Measurements from ENCODE around the gene RAB24.

The RAB24 gene

DNA sequence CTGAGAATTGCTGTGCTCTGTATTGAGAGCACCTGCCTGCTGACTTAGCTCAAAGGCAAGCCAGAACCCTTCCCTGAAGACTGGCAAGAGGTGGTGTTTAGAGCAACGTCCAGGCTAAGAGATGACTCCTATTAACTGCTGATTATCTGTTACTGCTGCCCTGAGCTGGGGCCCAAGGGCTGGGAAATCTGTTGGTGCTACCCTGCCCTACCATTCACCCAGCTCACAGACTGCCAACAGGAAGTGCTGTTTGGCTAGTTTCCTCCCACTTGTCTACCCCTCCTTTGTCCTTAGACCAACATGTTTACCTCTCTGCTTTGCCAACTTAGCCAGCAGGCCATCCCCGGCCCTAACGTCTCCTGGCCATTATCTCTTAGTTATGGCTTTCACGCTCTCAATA is 6.9 kb downstream of the RAB24 start:
- Histone ChIP-seq H2BK15ac (replicated peaks; ENCODE audit: low read depth) (no peak overlapping the region), H3K27me3 (ENCODE audit: insufficient read depth, low read length, poor library complexity) (no peaks in the 10 kb centered on the region), H2BK5ac (ENCODE audit: low read length) (no peak overlapping the region), H3K4me3 (ENCODE audit: low read length) (no peak overlapping the region), H3K27ac (ENCODE audit: low read depth, low read length) (no peak overlapping the region), H4K8ac (ENCODE audit: low read depth, low read length) (no peak overlapping the region), H2AK5ac (ENCODE audit: low read length) (no peak overlapping the region), H3K4ac (ENCODE audit: low read depth, low read length) (no peak overlapping the region), H2BK120ac (ENCODE audit: low read depth, low read length) (no peak overlapping the region), H3K18ac (ENCODE audit: low read length) (no peak overlapping the region), H3K79me1 (ENCODE audit: low read length) (peaks cover 4% of the 10 kb centered on the region), H3K4me1 (ENCODE audit: control insufficient read depth, low read depth, low read length) (no peaks in the 10 kb centered on the region), H4K5ac (ENCODE audit: low read length) (no peak overlapping the region), H3K79me2 (ENCODE audit: control insufficient read depth, insufficient read depth, low read length) (no peaks in the 10 kb centered on the region), H3K56ac (ENCODE audit: low read length) (no peak overlapping the region), H3K4me2 (ENCODE audit: low read length) (no peak overlapping the region), H3K9ac (ENCODE audit: low read length) (no peak overlapping the region), H3K23ac (ENCODE audit: low read length) (no peak overlapping the region), H3K36me3 (ENCODE audit: control insufficient read depth, insufficient read depth, low read length) (peaks cover 10% of the 10 kb centered on the region)
- WGBS (ENCODE audit: extremely low coverage, insufficient coverage, low lambda C conversion rate) = no CpG with 5 or more reads among the region's 4 CpGs
- DNase-seq = no peak

DNA sequence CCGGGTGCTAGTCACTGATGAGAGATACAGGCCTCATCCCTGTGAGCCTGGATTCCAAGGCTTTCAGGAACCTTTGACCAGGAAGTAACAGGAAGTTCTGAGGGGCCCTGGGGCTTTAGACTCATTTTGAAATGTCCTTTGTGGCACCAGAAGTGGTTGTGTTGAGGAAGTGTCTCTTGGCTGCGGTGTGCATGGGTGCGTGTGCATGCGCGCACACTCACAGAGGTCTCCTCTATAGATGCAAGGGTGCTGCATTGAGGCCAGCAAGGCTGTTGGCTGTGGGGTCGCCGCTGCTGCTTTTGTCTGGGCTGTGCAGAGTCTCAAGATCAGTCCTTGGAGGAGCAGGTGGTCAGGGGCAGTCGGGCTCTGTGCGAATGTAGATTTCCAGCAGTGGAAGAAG is 7.6 kb downstream of the RAB24 start:
- no peak overlapping the region for H3K4ac ChIP-seq (ENCODE audit: low read depth, low read length)
- WGBS (ENCODE audit: extremely low coverage, insufficient coverage, low lambda C conversion rate) = no CpG with 5 or more reads among the region's 9 CpGs
- H3K4me3 ChIP-seq (ENCODE audit: low read length) = no peak overlapping the region
- no peak overlapping the region for H3K4me2 ChIP-seq (ENCODE audit: low read length)
- no peak overlapping the region for H3K18ac ChIP-seq (ENCODE audit: low read length)
- no peak overlapping the region for H3K27ac ChIP-seq (ENCODE audit: low read depth, low read length)
- DNase-seq = no peak
- no peak overlapping the region for H3K23ac ChIP-seq (ENCODE audit: low read length)
- H2BK120ac ChIP-seq (ENCODE audit: low read depth, low read length) = no peak overlapping the region
- H3K9ac ChIP-seq (ENCODE audit: low read length) = no peak overlapping the region
- H3K4me1 ChIP-seq (ENCODE audit: control insufficient read depth, low read depth, low read length) = no peaks in the 10 kb centered on the region
- H3K79me1 ChIP-seq (ENCODE audit: low read length) = peaks cover 2% of the 10 kb centered on the region
- H3K27me3 ChIP-seq (ENCODE audit: insufficient read depth, low read length, poor library complexity) = no peaks in the 10 kb centered on the region
- no peak overlapping the region for H3K56ac ChIP-seq (ENCODE audit: low read length)
- H2BK15ac ChIP-seq (replicated peaks; ENCODE audit: low read depth) = no peak overlapping the region
- H3K36me3 ChIP-seq (ENCODE audit: control insufficient read depth, insufficient read depth, low read length) = peaks cover 11% of the 10 kb centered on the region
- no peaks in the 10 kb centered on the region for H3K79me2 ChIP-seq (ENCODE audit: control insufficient read depth, insufficient read depth, low read length)
- H2BK5ac ChIP-seq (ENCODE audit: low read length) = no peak overlapping the region
- H4K8ac ChIP-seq (ENCODE audit: low read depth, low read length) = no peak overlapping the region
- H2AK5ac ChIP-seq (ENCODE audit: low read length) = no peak overlapping the region
- H4K5ac ChIP-seq (ENCODE audit: low read length) = no peak overlapping the region

DNA sequence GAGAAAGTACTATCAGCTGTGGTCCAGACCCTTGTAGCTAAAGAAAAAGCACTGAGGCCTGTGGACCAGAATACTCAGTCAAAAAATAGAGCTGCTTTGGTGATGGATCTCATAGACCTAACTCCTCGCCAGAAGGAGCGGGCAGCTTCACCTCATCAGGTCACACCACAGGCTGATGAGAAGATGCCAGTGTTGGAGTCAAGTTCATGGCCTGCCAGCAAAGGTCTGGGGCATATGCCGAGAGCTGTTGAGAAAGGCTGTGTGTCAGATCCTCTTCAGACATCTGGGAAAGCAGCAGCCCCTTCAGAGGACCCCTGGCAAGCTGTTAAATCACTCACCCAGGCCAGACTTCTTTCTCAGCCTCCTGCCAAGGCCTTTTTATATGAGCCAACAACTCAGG is 8.9 kb downstream of the RAB24 start:
- no peak overlapping the region for H3K56ac ChIP-seq (ENCODE audit: low read length)
- no peak overlapping the region for H3K4me2 ChIP-seq (ENCODE audit: low read length)
- H4K8ac ChIP-seq (ENCODE audit: low read depth, low read length) = no peak overlapping the region
- no peaks in the 10 kb centered on the region for H3K4me1 ChIP-seq (ENCODE audit: control insufficient read depth, low read depth, low read length)
- H3K36me3 ChIP-seq (ENCODE audit: control insufficient read depth, insufficient read depth, low read length) = peaks cover 13% of the 10 kb centered on the region
- H2AK5ac ChIP-seq (ENCODE audit: low read length) = no peak overlapping the region
- H3K79me1 ChIP-seq (ENCODE audit: low read length) = peaks cover 2% of the 10 kb centered on the region
- H3K27me3 ChIP-seq (ENCODE audit: insufficient read depth, low read length, poor library complexity) = no peaks in the 10 kb centered on the region
- no peak overlapping the region for H3K27ac ChIP-seq (ENCODE audit: low read depth, low read length)
- no CpG with 5 or more reads among the region's 3 CpGs for WGBS (ENCODE audit: extremely low coverage, insufficient coverage, low lambda C conversion rate)
- H3K23ac ChIP-seq (ENCODE audit: low read length) = no peak overlapping the region
- no peak overlapping the region for H2BK120ac ChIP-seq (ENCODE audit: low read depth, low read length)
- H3K79me2 ChIP-seq (ENCODE audit: control insufficient read depth, insufficient read depth, low read length) = no peaks in the 10 kb centered on the region
- H2BK15ac ChIP-seq (replicated peaks; ENCODE audit: low read depth) = no peak overlapping the region
- H3K18ac ChIP-seq (ENCODE audit: low read length) = no peak overlapping the region
- no peak overlapping the region for H4K5ac ChIP-seq (ENCODE audit: low read length)
- no peak overlapping the region for H3K4me3 ChIP-seq (ENCODE audit: low read length)
- H2BK5ac ChIP-seq (ENCODE audit: low read length) = no peak overlapping the region
- DNase-seq = no peak
- H3K9ac ChIP-seq (ENCODE audit: low read length) = no peak overlapping the region
- no peak overlapping the region for H3K4ac ChIP-seq (ENCODE audit: low read depth, low read length)

DNA sequence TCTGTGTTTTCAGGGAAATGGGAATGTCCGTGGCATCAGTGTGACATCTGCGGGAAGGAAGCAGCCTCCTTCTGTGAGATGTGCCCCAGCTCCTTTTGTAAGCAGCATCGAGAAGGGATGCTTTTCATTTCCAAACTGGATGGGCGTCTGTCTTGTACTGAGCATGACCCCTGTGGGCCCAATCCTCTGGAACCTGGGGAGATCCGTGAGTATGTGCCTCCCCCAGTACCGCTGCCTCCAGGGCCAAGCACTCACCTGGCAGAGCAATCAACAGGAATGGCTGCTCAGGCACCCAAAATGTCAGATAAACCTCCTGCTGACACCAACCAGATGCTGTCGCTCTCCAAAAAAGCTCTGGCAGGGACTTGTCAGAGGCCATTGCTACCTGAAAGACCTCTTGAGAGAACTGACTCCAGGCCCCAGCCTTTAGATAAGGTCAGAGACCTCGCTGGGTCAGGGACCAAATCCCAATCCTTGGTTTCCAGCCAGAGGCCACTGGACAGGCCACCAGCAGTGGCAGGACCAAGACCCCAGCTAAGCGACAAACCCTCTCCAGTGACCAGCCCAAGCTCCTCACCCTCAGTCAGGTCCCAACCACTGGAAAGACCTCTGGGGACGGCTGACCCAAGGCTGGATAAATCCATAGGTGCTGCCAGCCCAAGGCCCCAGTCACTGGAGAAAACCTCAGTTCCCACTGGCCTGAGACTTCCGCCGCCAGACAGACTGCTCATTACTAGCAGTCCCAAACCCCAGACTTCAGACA is 9.5 kb downstream of the RAB24 start:
- Histone ChIP-seq H3K23ac (ENCODE audit: low read length) (no peak overlapping the region), H3K79me1 (ENCODE audit: low read length) (peaks cover 2% of the 10 kb centered on the region), H2BK120ac (ENCODE audit: low read depth, low read length) (no peak overlapping the region), H3K18ac (ENCODE audit: low read length) (no peak overlapping the region), H4K8ac (ENCODE audit: low read depth, low read length) (no peak overlapping the region), H2BK5ac (ENCODE audit: low read length) (no peak overlapping the region), H3K9ac (ENCODE audit: low read length) (no peak overlapping the region), H3K79me2 (ENCODE audit: control insufficient read depth, insufficient read depth, low read length) (no peaks in the 10 kb centered on the region), H2BK15ac (replicated peaks; ENCODE audit: low read depth) (no peak overlapping the region), H3K27me3 (ENCODE audit: insufficient read depth, low read length, poor library complexity) (no peaks in the 10 kb centered on the region), H3K4me3 (ENCODE audit: low read length) (no peak overlapping the region), H3K36me3 (ENCODE audit: control insufficient read depth, insufficient read depth, low read length) (peaks cover 13% of the 10 kb centered on the region), H3K4me2 (ENCODE audit: low read length) (no peak overlapping the region), H3K4ac (ENCODE audit: low read depth, low read length) (no peak overlapping the region), H3K4me1 (ENCODE audit: control insufficient read depth, low read depth, low read length) (no peaks in the 10 kb centered on the region), H3K56ac (ENCODE audit: low read length) (no peak overlapping the region), H3K27ac (ENCODE audit: low read depth, low read length) (no peak overlapping the region), H4K5ac (ENCODE audit: low read length) (no peak overlapping the region), H2AK5ac (ENCODE audit: low read length) (no peak overlapping the region)
- DNase-seq = no peak
- WGBS (ENCODE audit: extremely low coverage, insufficient coverage, low lambda C conversion rate) = no CpG with 5 or more reads among the region's 12 CpGs

DNA sequence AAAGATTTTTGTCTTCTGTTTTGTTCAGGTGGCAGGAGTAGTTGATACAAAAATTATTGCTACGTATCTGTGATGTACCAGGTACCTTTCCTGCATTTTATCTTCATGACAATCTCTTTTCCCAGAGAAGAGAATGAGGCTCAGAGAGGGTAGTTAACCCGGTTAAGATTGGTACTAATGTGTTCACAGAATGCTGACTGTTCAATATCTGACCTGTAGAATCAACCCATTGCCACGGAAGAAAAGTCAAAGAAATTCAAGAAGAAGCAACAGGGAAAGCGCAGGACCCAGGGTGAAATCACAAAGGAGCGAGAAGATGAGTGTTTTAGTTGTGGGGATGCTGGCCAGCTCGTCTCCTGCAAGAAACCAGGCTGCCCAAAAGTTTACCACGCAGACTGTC is 11.8 kb downstream of the RAB24 start:
- no peak overlapping the region for H3K4me2 ChIP-seq (ENCODE audit: low read length)
- no peak overlapping the region for H3K56ac ChIP-seq (ENCODE audit: low read length)
- no peak overlapping the region for H3K4ac ChIP-seq (ENCODE audit: low read depth, low read length)
- no peak for DNase-seq
- H3K27ac ChIP-seq (ENCODE audit: low read depth, low read length) = no peak overlapping the region
- no peak overlapping the region for H3K18ac ChIP-seq (ENCODE audit: low read length)
- peaks cover 15% of the 10 kb centered on the region for H3K36me3 ChIP-seq (ENCODE audit: control insufficient read depth, insufficient read depth, low read length)
- no peak overlapping the region for H2BK5ac ChIP-seq (ENCODE audit: low read length)
- H3K79me1 ChIP-seq (ENCODE audit: low read length) = peaks cover 2% of the 10 kb centered on the region
- no peak overlapping the region for H2BK15ac ChIP-seq (replicated peaks; ENCODE audit: low read depth)
- H3K4me1 ChIP-seq (ENCODE audit: control insufficient read depth, low read depth, low read length) = no peaks in the 10 kb centered on the region
- no peak overlapping the region for H3K23ac ChIP-seq (ENCODE audit: low read length)
- no peaks in the 10 kb centered on the region for H3K79me2 ChIP-seq (ENCODE audit: control insufficient read depth, insufficient read depth, low read length)
- no peak overlapping the region for H2BK120ac ChIP-seq (ENCODE audit: low read depth, low read length)
- H3K4me3 ChIP-seq (ENCODE audit: low read length) = no peak overlapping the region
- H4K8ac ChIP-seq (ENCODE audit: low read depth, low read length) = no peak overlapping the region
- H3K9ac ChIP-seq (ENCODE audit: low read length) = no peak overlapping the region
- no CpG with 5 or more reads among the region's 7 CpGs for WGBS (ENCODE audit: extremely low coverage, insufficient coverage, low lambda C conversion rate)
- H4K5ac ChIP-seq (ENCODE audit: low read length) = no peak overlapping the region
- H2AK5ac ChIP-seq (ENCODE audit: low read length) = no peak overlapping the region
- H3K27me3 ChIP-seq (ENCODE audit: insufficient read depth, low read length, poor library complexity) = no peaks in the 10 kb centered on the region

Measured in mesendoderm (in vitro differentiated cells).